Measurements from ENCODE around the gene ULK4. TPM values are rescaled to one million over a fixed set of nuclear protein-coding genes. Genes with fewer than 3 reads are reported as not detected.

The ULK4 gene
- total and polyA plus RNA-seq, 2 donors (not counting 1 experiment from before 2014, with no cell fraction given), result 9.1 to 9.7 TPM

GRCh38 chr3:41323467-41324155 lies 638.3 kb downstream of the ULK4 start:
- Histone ChIP-seq H3K4me1 (ENCODE audit: control insufficient read depth, extremely low read depth, insufficient read depth, low read length) (no peaks in the 10 kb centered on the region), H4K20me1 (ENCODE audit: control insufficient read depth, extremely low read depth, insufficient read depth, low read length) (no peaks in the 10 kb centered on the region), H3K9me3 (ENCODE audit: control insufficient read depth, insufficient read depth, low read depth, low read length) (no peaks in the 10 kb centered on the region), H2AFZ (ENCODE audit: low read length) (no peak overlapping the region), H3K9ac (ENCODE audit: insufficient read depth, low read length) (no peak overlapping the region), H3K4me3 (replicated peaks in 1 of 4; ENCODE audit: control extremely low read depth in 1 of 4, insufficient read depth in 1 of 4, low read depth in 3 of 4, low read length in 4 of 4) (no peak overlapping the region), H3K27ac (ENCODE audit: insufficient read depth, low read length) (no peak overlapping the region), H3K36me3 (ENCODE audit: control insufficient read depth, insufficient read depth, low read length) (no peaks in the 10 kb centered on the region), H3K79me2 (ENCODE audit: control insufficient read depth, insufficient read depth, low read length) (no peaks in the 10 kb centered on the region), H3K27me3 (ENCODE audit: control insufficient read depth, insufficient read depth, low read length) (no peaks in the 10 kb centered on the region), H3K4me2 (ENCODE audit: extremely low read depth, insufficient read depth, low read length) (no peak overlapping the region)
- no peak for DNase-seq (ENCODE audit: low read depth in 2 of 2)
- TF ChIP-seq EZH2 (IDR thresholded peaks at IDR 0.05; ENCODE audit: low read length, missing control alignments), result no peak
- TF ChIP-seq CTCF (conservative IDR thresholded peaks at IDR 0.05 in 1 of 2, IDR thresholded peaks at IDR 0.05 in 1 of 2; ENCODE audit: low read depth in 1 of 2, low read length in 2 of 2), result no peak

- Histone ChIP-seq H3K9me3 (ENCODE audit: control insufficient read depth, insufficient read depth, low read depth, low read length) (no peaks in the 10 kb centered on the region), H3K9ac (ENCODE audit: insufficient read depth, low read length) (no peak overlapping the region), H3K4me1 (ENCODE audit: control insufficient read depth, extremely low read depth, insufficient read depth, low read length) (no peaks in the 10 kb centered on the region), H3K27ac (ENCODE audit: insufficient read depth, low read length) (no peak overlapping the region), H3K27me3 (ENCODE audit: control insufficient read depth, insufficient read depth, low read length) (no peaks in the 10 kb centered on the region), H4K20me1 (ENCODE audit: control insufficient read depth, extremely low read depth, insufficient read depth, low read length) (no peaks in the 10 kb centered on the region), H3K79me2 (ENCODE audit: control insufficient read depth, insufficient read depth, low read length) (no peaks in the 10 kb centered on the region), H3K4me3 (replicated peaks in 1 of 4; ENCODE audit: control extremely low read depth in 1 of 4, insufficient read depth in 1 of 4, low read depth in 3 of 4, low read length in 4 of 4) (no peak overlapping the region), H2AFZ (ENCODE audit: low read length) (no peak overlapping the region), H3K36me3 (ENCODE audit: control insufficient read depth, insufficient read depth, low read length) (no peaks in the 10 kb centered on the region), H3K4me2 (ENCODE audit: extremely low read depth, insufficient read depth, low read length) (no peak overlapping the region)
- TF ChIP-seq EZH2 (IDR thresholded peaks at IDR 0.05; ENCODE audit: low read length, missing control alignments) (no peak), CTCF (conservative IDR thresholded peaks at IDR 0.05 in 1 of 2, IDR thresholded peaks at IDR 0.05 in 1 of 2; ENCODE audit: low read depth in 1 of 2, low read length in 2 of 2) (no peak)
- DNase-seq (ENCODE audit: low read depth in 2 of 2), result no peak
Observed at GRCh38 chr3:41321642-41321980, 640.3 kb downstream of the ULK4 start.

- no peak for TF ChIP-seq CTCF (conservative IDR thresholded peaks at IDR 0.05 in 1 of 2, IDR thresholded peaks at IDR 0.05 in 1 of 2; ENCODE audit: low read depth in 1 of 2, low read length in 2 of 2)
- TF ChIP-seq EZH2 (IDR thresholded peaks at IDR 0.05; ENCODE audit: low read length, missing control alignments), result no peak
- no peaks in the 10 kb centered on the region for H3K9me3 ChIP-seq (ENCODE audit: control insufficient read depth, insufficient read depth, low read depth, low read length)
- no peaks in the 10 kb centered on the region for H4K20me1 ChIP-seq (ENCODE audit: control insufficient read depth, extremely low read depth, insufficient read depth, low read length)
- H2AFZ ChIP-seq (ENCODE audit: low read length), result no peak overlapping the region
- no peak for DNase-seq (ENCODE audit: low read depth in 2 of 2)
- no peak overlapping the region for H3K4me2 ChIP-seq (ENCODE audit: extremely low read depth, insufficient read depth, low read length)
- no peaks in the 10 kb centered on the region for H3K4me1 ChIP-seq (ENCODE audit: control insufficient read depth, extremely low read depth, insufficient read depth, low read length)
- H3K27me3 ChIP-seq (ENCODE audit: control insufficient read depth, insufficient read depth, low read length), result no peaks in the 10 kb centered on the region
- H3K27ac ChIP-seq (ENCODE audit: insufficient read depth, low read length), result no peak overlapping the region
- no peaks in the 10 kb centered on the region for H3K36me3 ChIP-seq (ENCODE audit: control insufficient read depth, insufficient read depth, low read length)
- no peak overlapping the region for H3K4me3 ChIP-seq (replicated peaks in 1 of 4; ENCODE audit: control extremely low read depth in 1 of 4, insufficient read depth in 1 of 4, low read depth in 3 of 4, low read length in 4 of 4)
- no peak overlapping the region for H3K9ac ChIP-seq (ENCODE audit: insufficient read depth, low read length)
- H3K79me2 ChIP-seq (ENCODE audit: control insufficient read depth, insufficient read depth, low read length), result no peaks in the 10 kb centered on the region
Observed at GRCh38 chr3:41320953-41321641, 640.8 kb downstream of the ULK4 start.
